Sigmoid colon (tissue), 7 donors: ENCODE results near the gene APPBP2. TPM values are rescaled to one million over a fixed set of nuclear protein-coding genes. Genes with fewer than 3 reads are reported as not detected.
"Not testable (repeated sequence)": the region's sequence is repeated elsewhere in the genome, so short reads cannot be mapped to it uniquely, and the experiment has no call there.

Experiments used
- DNase-seq: peaks from one replicate; pipeline ENCODE4 v3.0.0-alpha.2; 2019
- H3K27ac ChIP-seq, 4 donors: fragments of 200-600 bp; sonication (generic); one replicate each; pipeline ENCODE4 v1.5.1; 2016 to 2019; ENCODE audit warnings: mild to moderate bottlenecking in 1 of 4
- H3K27me3 ChIP-seq, 3 donors: fragments of 200-600 bp; sonication (generic); one replicate each; pipeline ENCODE4 v1.5.1; 2019; ENCODE audit warnings: mild to moderate bottlenecking in 1 of 3
- H3K36me3 ChIP-seq, 4 donors: fragments of 200-600 bp; sonication (generic); one replicate each; pipeline ENCODE4 v1.5.1; 2016 to 2019
- H3K4me1 ChIP-seq, 4 donors: fragments of 200-600 bp; sonication (generic); one replicate each; pipeline ENCODE4 v1.5.1; 2017 to 2019
- H3K4me3 ChIP-seq, 4 donors: fragments of 200-600 bp; sonication (generic); one replicate each; pipeline ENCODE4 v1.5.1; 2017 to 2019; ENCODE audit warnings: mild to moderate bottlenecking in 2 of 4, moderate library complexity in 1 of 4
- H3K9me3 ChIP-seq, 4 donors: fragments of 200-600 bp in 3 of 4; sonication (generic) in 3 of 4; one replicate each; pipeline versions ENCODE4 v1.5.1 to v1.6.1; 2013 to 2019
- EP300 ChIP-seq, 4 donors: sonication (generic); formaldehyde crosslinking; IDR thresholded peaks; one replicate each; pipeline ENCODE4 v1.6.1; 2017; ENCODE audit warnings: antibody characterized with exemption in 4 of 4
- POLR2A ChIP-seq, 2 donors: fragments of 450-650 bp; IDR thresholded peaks; one replicate each; pipeline ENCODE4 v1.6.1; 2016; ENCODE audit warnings: antibody characterized with exemption in 2 of 2, mild to moderate bottlenecking in 2 of 2, moderate library complexity in 2 of 2
- POLR2AphosphoS5 ChIP-seq, 4 donors: sonication (generic); formaldehyde crosslinking; IDR thresholded peaks; one replicate each; pipeline ENCODE4 v1.6.1; 2017; ENCODE audit warnings: antibody characterized with exemption in 4 of 4
- WGBS, 2 donors: extraction: QIAGEN DNeasy Blood & Tissue Kit; methylation state at CpG; one replicate each; pipeline ENCODE4 v1.1.7; 2013; 5-methylcytosine and 5-hydroxymethylcytosine counted together
- intact Hi-C: fragments of 100-400 bp; cut with DNase I; formaldehyde crosslinking; loops from one replicate; pipeline ENCODE4 v1.15.1; 2023
- polyA plus RNA-seq, 3 donors: library from polyadenylated mRNA; stranded (reverse); fragments of 200-250 nt; gene quantifications; one replicate each; pipeline ENCODE4 v1.2.3, GENCODE V29; 2013
- total RNA-seq, 4 donors: library from RNA; depleted of rRNA; stranded (reverse); fragments of >200 nt; gene quantifications; one replicate each; pipeline ENCODE4 v1.1.0, GENCODE V29; 2016
- TF ChIP-seq, protein P1 (sequence below), 4 experiments: fragments of 450-650 bp in 3 of 4; fragments of 200-600 bp in 1 of 4; IDR thresholded peaks; one replicate each; pipeline ENCODE4 v1.5.1; 2016 to 2019; ENCODE audit warnings: antibody characterized with exemption in 4 of 4, mild to moderate bottlenecking in 3 of 4, moderate library complexity in 2 of 4
- donor health status: healthy with polysubstance abuse.
- donor health status: Bipolar disorder and iron deficiency.
- donor health status: healthy.

APPBP2 gene
- total and polyA plus RNA-seq, 7 donors = 7.9 to 36.0 (median 26.2) TPM

GRCh38 chr17:60421273-60422161 is 104.5 kb downstream of the APPBP2 start:
- peak overlapping the region in 2 of 4 donors; percentile 1 to 57 for H3K27ac ChIP-seq
- peak; percentile 81 for DNase-seq
- 2 to 3% methylated on average over 66 of the region's 66 CpGs for WGBS, 2 donors

DNA sequence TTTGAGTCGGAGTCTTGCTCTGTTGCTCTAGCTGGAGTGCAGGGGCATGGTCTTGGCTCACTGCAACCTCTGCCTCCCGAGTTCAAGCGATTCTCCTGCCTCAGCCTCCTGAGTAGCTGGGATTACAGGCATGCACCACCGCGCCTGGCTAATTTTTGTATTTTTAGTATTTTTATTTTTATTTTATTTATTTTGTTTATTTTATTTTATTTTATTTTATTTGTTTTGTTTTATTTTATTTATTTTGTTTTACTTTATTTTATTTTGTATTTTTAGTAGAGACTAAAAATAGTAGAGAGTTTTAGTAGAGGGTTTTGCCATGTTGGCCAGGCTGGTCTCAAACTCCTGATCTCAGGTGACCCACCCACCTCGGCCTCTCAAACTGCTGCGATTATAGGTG is 106.2 kb downstream of the APPBP2 start:
- H3K4me3 ChIP-seq, H3K9me3 ChIP-seq, DNase-seq, H3K27me3 ChIP-seq, H3K27ac ChIP-seq, H3K36me3 ChIP-seq, intact Hi-C loops: not testable (repeated sequence)
- peaks cover 0 to 15% (median 8%) of the 10 kb centered on the region in 4 donors for H3K4me1 ChIP-seq
- 83 to 94% methylated on average over 7 of the region's 7 CpGs for WGBS, 2 donors

More at GRCh38 chr17:60421273-60422161, 104.5 kb downstream of the APPBP2 start:
- Histone ChIP-seq H3K27me3 (no peaks in the 10 kb centered on the region), H3K4me3 (peak overlapping the region; percentile 38 to 55 (median 47)), H3K9me3 (no peaks in the 10 kb centered on the region), H3K4me1 (peaks cover 0 to 15% (median 8%) of the 10 kb centered on the region in 4 donors), H3K36me3 (no peaks in the 10 kb centered on the region)
- TF ChIP-seq, protein P1, sequence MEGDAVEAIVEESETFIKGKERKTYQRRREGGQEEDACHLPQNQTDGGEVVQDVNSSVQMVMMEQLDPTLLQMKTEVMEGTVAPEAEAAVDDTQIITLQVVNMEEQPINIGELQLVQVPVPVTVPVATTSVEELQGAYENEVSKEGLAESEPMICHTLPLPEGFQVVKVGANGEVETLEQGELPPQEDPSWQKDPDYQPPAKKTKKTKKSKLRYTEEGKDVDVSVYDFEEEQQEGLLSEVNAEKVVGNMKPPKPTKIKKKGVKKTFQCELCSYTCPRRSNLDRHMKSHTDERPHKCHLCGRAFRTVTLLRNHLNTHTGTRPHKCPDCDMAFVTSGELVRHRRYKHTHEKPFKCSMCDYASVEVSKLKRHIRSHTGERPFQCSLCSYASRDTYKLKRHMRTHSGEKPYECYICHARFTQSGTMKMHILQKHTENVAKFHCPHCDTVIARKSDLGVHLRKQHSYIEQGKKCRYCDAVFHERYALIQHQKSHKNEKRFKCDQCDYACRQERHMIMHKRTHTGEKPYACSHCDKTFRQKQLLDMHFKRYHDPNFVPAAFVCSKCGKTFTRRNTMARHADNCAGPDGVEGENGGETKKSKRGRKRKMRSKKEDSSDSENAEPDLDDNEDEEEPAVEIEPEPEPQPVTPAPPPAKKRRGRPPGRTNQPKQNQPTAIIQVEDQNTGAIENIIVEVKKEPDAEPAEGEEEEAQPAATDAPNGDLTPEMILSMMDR (IDR thresholded peaks at IDR 0.05) = peak; percentile 82 to 98 (median 90)
- TF ChIP-seq POLR2A (IDR thresholded peaks at IDR 0.05) = no peak
- intact Hi-C loops = no loop called here

GRCh38 chr17:60419003-60419402 is 107.0 kb downstream of the APPBP2 start:
- 84 to 88% methylated on average over 4 of the region's 4 CpGs for WGBS, 2 donors
- H3K36me3 ChIP-seq, DNase-seq, H3K9me3 ChIP-seq, H3K27me3 ChIP-seq, H3K27ac ChIP-seq, intact Hi-C loops, H3K4me3 ChIP-seq: not testable (repeated sequence)
- peaks cover 0 to 15% (median 8%) of the 10 kb centered on the region in 4 donors for H3K4me1 ChIP-seq

GRCh38 chr17:60416368-60416925 is 109.6 kb downstream of the APPBP2 start:
- intact Hi-C loops = no loop called here
- WGBS, 2 donors = 44 to 81% methylated on average over 2 of the region's 2 CpGs
- Histone ChIP-seq H3K36me3 (no peaks in the 10 kb centered on the region), H3K9me3 (no peaks in the 10 kb centered on the region), H3K27ac (no peak overlapping the region), H3K4me3 (no peak overlapping the region), H3K4me1 (peaks cover 0 to 8% (median 3%) of the 10 kb centered on the region in 4 donors), H3K27me3 (no peaks in the 10 kb centered on the region)
- DNase-seq = no peak
- no peak for TF ChIP-seq POLR2AphosphoS5 (IDR thresholded peaks at IDR 0.05)
- no peak for TF ChIP-seq EP300 (IDR thresholded peaks at IDR 0.05)
- no peak for TF ChIP-seq POLR2A (IDR thresholded peaks at IDR 0.05)
- TF ChIP-seq, protein P1 (IDR thresholded peaks at IDR 0.05) = no peak

- WGBS, 2 donors = 92 to 94% methylated on average over 1 of the region's 1 CpG
- no peak overlapping the region for H3K27ac ChIP-seq
- no peaks in the 10 kb centered on the region for H3K9me3 ChIP-seq
Measured at GRCh38 chr17:60415146-60415545, 110.9 kb downstream of the APPBP2 start.

More at GRCh38 chr17:60415146-60415545, 110.9 kb downstream of the APPBP2 start:
- Histone ChIP-seq H3K4me1 (no peaks in the 10 kb centered on the region), H3K4me3 (no peak overlapping the region), H3K36me3 (no peaks in the 10 kb centered on the region), H3K27me3 (no peaks in the 10 kb centered on the region)
- TF ChIP-seq POLR2AphosphoS5 (IDR thresholded peaks at IDR 0.05) (no peak), EP300 (IDR thresholded peaks at IDR 0.05) (no peak), POLR2A (IDR thresholded peaks at IDR 0.05) (no peak)
- TF ChIP-seq, protein P1 (IDR thresholded peaks at IDR 0.05) = no peak
- intact Hi-C loops = no loop called here
- DNase-seq = no peak
